GM18861 (cell line): Measurements from ENCODE around the gene TDG.

Experiments used
- ATAC-seq: cut with Tn5 transposase; IDR thresholded peaks from one replicate; pipeline ENCODE4 v1.9.1; 2021; ENCODE audit not compliant: unreplicated experiment

Gene TDG

DNA sequence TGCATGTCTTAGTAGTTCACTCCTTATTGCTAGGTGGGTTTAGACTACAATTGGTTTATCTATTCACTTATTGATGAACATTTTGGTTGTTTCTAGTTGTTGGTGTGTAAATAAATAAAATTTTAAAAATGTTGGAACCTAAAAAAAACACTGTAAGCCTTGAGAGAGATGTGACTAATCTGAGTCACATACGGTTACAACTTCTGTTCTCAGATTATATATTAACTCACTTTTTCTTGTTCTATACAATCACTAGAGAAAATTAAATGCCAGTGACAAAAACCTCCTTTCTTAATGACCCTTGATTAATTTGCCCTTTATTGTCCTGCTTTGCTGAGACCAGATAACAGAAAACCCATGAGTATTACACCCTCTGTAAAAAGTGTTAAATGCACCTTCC is 7.1 kb upstream of the TDG start:
- no peak for ATAC-seq

DNA sequence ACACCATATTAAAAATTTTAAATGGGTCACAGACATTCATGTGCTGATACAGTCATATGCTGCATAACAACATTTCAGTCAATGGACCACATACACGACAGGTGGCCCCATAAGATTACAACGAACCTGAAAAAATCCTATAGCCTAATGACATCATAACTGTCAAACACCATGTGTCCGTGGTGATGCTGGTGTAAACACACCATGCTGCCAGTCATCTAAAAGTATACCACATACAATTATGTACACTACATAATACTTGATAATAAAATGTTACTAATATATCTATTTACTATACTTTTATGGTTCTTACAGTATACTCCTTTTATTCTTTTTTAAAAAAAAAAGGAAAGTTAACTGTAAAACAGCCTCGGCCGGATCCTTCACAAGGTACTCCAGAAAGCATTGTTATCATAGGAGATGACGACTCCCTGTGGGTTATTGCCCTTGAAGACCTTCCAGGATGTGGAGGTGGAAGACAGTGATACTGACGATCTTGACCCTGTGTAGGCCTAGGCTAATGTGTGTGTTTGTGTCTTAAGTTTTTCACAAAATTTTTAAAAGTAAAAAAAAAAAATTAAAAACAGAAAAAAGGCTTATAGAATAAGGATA is 5.0 kb upstream of the TDG start:
- no peak for ATAC-seq

DNA sequence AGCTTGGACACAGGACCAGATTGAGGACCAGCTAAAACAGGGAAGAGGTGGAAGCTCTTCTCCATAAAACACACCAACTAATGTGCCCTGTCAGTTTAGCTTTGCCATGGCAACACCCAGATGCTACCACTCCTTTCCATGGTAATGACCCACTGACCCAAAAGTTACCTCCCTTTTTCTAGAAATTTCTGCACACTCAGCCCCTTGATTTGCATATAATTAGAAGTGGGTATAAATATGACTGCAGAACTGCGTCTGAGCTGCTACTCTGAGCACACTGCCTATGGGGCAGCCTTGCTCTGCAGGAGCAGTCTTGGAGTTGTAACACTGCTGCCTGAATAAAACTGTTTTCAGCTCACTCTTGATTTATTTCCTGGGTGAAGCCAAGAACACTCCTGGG is 3.2 kb upstream of the TDG start:
- no peak for ATAC-seq

DNA sequence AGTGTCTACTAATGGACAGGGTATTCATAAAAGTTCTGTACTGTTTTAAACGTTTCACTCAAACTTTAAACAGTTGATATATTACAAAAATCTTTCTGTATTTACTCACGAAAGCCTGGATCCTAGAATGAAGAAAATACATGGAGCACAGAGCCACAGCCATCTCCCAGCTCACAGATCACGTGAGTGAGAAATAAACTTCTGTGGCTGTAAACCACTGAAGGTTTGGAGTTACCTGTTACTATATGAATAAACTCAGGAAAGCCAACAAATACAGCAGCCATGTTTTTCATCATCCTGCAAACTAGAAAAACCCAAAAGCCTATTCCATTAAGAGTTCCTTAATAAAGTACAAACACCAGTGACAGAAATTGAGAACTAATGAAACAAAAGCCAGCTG is 867 bp upstream of the TDG start:
- no peak for ATAC-seq

DNA sequence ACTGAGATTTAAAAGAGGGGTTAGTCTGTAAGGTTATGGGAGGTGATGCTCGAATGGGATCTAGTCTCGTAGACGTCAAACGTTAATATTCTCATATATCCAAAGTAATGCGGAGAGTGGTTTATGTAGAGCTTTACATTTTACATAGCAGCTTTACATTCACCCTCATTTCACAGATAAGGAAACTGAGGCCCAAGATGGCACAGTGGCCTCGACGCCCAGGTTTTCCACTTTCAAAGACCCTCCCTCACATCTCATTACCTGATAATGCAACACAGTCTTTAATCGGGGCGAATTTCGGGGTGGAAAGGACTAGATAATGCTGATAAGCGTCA is 450 bp upstream of the TDG start:
- ATAC-seq, result no peak

DNA sequence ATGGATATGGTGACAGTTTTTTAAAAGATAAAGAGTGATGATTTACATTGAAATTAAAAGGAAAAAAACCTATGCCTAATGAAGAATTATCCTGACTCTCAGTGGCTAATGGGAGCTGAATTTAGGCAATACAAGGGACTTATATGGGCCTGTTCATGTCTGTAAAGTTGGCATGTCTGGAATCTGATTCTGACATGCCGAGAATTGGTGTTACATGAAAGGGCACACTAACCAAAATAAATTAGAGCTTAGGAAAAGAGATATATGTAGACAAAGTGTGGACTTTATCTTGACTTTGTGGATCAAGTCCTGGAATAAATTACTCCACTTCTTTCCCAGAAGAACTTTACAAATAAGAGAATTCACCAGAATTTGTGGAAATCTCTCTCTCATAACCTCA is 1.1 kb downstream of the TDG start:
- ATAC-seq, result no peak

DNA sequence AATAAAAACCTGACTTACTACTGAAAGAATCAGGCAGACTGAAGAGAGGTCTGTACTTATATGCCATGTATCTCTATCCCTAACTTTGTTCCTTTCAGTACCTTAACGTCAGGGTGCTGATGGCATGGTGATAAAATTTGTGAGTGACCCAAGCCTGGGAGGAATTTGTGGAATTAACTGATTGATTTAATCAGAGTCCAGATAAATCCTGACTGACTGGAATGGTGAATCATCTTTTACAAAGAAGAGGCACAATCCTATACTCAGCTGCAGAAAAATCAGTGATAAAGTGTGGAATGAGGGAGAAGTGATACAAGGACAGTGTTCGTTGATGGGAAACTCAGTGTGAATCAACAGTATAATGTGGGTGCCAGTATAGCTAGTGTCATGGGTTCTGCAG is 3.7 kb downstream of the TDG start:
- no peak for ATAC-seq

DNA sequence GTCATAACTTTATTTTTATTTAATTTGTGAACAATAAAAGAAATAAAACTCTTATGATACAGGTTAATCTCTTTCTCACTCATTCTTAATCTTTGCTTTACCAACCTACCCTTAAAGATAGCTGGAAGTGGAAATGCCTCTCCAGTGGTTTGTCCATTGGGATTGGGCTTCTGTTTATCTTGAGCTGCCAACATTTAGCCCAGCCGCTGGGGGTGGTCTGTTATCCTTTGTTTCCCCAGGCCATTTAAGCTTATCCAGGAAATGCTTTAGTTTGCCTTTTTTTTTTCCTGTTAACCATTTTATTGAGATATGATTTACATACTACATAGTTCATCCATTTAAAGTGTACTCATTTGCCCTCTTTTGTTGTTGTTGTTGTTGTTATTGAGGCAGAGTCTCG is 8.2 kb downstream of the TDG start:
- no peak for ATAC-seq

DNA sequence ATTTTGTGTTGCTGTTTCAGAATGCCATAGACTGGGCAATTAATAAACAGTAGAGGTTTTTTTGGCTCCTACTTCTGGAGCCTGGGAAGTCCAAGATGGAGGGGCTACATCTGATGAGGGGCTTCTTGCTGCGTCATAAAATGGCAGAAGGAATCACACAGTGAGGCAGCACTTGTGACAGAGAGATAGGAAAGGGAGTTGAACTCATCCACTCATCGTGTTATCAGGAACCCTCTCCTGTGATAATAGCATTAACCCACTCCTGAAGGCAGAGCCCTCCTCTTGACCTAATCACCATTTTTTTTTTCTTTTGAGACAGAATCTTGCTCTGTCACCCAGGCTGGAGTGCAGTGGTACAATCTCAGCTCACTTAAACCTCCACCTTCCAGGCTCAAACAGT is 9.7 kb downstream of the TDG start:
- ATAC-seq, result no peak

DNA sequence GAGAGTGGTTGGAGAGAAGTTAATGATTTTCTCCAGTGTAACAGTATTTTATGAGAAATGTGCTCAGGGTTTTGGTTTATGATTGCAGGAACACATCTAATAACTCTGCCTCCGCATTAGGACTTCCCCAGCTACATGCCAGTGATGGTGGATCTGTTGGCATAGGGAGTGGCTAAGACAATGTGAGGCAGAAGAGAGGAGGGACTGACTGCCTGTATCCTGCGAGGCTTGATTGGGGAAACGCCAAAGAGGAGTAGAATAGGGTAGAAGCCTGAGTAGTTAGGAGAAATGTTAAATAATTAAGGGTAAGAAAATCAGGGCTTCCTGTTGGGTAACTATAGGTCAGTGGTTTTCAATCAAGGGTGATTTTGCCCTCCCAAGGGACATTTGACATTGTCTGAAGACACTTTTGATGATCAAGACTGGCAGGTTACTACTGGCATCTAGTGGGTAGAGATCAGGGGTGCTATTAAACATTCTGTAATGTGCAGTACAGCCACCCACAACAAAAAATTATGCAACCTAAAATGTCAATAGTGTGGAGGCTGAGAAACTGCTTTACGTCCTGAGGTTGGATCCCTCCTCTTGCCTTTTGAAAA is 12.8 kb downstream of the TDG start:
- no peak for ATAC-seq

DNA sequence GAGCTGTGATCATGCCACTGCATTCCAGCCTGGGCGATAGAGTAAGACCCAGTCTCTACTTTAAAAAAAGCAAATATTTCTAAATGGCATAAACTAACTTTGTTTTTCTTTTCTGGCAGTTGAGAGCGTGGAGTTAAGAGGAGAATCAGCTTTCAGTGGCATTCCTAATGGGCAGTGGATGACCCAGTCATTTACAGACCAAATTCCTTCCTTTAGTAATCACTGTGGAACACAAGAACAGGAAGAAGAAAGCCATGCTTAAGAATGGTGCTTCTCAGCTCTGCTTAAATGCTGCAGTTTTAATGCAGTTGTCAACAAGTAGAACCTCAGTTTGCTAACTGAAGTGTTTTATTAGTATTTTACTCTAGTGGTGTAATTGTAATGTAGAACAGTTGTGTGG is 21.2 kb downstream of the TDG start:
- ATAC-seq, result no peak

DNA sequence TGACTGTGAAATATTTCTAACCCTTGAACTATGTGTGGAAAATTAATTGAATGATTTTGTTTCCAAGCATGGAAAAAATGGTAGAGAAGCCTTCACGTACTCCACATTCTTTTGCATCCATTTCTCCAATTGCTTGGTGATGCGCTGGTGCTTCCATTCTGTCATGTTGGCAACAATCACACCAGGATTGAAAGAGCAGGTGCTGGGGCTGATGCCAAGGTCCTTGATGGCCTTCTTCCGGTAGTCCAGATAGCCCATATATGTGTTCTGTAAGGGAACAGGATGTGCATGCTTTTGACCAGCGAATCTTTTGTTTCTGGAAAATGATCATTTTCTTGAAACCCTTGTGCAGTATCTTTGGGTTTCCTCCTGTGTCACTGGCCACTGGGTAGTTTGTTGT is 28.6 kb downstream of the TDG start:
- no peak for ATAC-seq

DNA sequence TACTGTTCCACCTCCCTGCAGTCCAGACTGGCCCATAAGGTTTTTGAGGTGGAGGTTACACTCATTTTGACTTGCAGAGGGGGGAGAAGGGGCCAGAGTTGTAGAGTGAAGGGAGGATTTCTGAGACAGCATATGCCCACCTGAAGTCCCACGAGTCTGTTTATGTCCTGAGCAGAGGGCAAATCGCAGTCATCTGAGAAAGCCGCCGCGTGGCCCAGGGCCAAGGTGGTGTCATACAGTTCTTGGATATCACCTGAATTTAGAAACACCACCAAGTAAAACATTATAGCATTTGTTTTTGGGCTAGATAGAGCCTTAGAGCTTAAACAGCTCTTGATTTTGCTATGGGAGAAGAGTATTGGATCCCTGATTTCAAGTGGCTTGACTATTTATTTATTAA is 30.9 kb downstream of the TDG start:
- no peak for ATAC-seq

DNA sequence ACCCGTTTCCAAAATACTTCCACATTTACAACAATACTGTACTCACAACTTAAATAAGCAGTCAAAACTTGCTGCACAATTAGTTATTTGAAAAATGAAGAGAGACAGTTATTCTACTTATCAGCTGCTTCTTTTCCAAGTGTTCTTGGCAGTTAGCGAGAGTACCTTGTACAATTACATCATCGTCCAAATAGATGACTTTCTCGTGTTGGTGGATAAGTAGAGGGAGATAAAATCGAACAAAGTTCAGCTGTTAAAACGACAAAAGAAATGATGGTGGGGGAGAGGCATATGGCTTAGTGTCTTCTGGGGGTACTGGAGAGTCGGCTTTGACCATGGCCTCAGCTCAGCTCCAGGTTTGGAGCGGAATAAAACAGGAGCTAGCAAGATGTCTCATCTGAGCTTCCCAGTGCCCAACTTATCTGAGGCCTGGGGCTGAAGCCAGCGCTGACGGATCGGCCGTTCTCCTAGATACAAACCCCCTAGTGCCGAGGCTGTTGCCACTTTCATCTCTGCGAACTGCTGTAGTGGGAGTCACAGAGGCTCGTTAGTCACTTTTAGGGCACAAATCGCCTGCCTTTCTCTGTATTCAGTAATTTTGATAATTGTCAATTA is 31.7 kb downstream of the TDG start:
- no peak for ATAC-seq

DNA sequence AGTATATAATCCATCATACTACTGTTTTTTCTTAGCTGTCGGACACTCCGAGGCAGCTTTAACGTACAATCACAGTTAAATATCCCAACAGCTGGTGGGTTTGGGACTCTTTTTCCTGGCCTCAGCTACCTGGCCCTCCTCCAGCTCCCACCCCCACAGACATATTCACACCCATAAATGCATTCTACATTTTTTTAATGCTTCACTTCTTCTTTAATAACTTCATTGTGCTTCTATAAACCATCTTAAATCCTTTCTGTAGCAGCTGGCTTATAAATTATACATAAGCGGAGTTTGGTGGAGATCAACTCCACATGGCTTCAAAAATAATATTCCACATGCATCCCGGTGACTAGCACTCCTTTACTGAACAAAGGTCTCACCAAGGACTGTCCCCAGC is 33.3 kb downstream of the TDG start:
- ATAC-seq, result no peak

DNA sequence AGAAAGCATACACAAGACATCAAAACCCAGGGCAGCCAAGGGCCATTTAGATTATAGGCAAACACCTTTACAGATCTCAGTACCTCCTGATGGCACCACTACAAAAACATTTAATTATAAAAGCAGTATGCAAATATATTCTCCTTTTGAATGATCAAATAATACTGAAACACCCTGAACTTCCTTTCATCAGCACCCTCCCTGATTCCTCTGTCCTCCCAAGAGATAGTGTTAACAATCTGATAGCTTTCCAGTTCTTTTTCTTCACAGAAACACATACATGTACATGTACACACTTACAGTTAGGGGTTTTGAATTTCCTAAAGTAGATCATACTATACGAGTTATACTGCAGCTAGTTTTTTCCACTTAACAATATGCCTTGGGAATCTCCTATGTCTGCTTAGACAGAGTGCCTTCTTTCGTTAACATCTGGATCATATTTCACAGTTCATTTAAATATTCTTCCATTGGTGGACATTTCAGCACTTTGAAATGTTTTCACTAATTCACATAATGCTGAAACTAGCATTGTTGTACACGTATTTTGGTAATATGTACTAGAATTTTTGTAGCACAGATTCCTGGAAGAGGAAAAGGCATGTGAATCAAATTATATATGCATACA is 35.2 kb downstream of the TDG start:
- no peak for ATAC-seq

DNA sequence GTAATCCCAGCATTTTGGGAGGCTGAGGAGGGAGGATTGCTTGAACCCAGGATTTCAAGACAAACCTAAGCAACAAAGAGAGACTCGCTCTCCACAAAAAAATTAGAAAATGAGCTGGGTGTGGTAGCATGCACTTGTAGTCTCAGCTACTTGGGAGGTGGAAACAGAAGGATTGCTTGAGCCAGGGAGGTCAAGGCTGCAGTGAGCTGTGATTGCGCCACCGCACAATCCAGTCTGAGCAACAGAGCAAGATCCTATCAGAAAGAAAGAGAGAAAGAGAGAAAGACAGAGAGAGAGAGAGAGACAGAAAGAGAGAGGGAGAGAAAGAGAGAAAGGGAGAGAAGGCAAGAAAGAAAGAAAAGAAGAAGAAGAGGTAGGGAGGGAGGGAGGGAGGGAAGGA is 37.0 kb downstream of the TDG start:
- no peak for ATAC-seq

DNA sequence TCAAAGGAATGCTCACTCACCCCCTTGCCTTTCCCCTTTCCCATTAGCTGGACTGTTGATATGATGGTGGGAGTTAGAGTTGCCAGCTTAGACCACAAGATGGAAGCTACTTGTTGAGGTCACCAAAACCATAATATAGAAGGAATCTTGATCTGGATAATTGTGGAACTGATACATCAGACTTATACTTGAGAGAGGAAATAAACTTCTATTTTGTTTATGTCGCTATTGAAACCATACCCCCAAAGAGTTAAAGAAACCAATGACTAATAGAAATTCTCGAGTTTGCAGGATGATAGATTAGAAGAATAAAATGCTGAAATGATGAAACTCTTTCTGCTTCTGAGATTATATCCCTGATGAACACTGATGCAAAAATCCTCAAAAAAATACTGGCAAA is 37.9 kb downstream of the TDG start:
- no peak for ATAC-seq

DNA sequence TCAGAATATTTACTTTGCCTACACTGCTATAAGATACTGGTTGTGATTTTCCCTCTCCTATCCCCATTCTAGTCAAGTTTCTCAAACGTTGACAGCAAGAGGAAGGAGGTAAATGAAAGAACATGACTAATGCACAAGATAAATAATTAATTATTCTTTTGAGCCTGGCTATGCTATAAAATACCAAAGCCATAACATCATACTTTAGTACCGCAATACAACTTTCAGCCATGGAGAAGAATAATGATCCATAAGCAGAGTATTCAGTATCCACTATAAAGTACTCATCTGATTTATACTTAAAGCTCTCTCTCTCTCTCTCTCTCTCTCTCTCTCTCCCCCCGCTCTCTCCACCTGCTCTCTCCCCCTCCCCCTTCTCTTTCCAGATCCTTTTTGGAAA is 41.3 kb downstream of the TDG start:
- ATAC-seq, result no peak

DNA sequence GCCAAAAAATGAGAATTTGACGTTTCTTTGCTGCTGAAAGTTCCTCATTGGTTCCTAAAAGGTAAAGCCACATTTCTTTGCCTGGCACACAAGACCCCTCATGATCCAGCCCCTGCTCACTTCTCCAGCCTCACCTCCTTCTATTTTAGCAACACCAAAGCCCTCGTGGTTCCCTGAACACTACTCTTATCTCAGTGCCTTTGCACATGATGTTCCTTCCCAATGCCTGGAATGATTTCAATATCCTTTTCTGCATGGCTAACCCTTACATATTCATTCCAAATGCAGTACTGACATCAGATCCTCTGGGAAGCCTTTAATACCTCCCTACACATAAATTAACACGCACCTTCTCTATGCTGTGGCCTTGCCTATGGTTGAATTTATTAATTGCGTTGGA is 44.4 kb downstream of the TDG start:
- no peak for ATAC-seq

DNA sequence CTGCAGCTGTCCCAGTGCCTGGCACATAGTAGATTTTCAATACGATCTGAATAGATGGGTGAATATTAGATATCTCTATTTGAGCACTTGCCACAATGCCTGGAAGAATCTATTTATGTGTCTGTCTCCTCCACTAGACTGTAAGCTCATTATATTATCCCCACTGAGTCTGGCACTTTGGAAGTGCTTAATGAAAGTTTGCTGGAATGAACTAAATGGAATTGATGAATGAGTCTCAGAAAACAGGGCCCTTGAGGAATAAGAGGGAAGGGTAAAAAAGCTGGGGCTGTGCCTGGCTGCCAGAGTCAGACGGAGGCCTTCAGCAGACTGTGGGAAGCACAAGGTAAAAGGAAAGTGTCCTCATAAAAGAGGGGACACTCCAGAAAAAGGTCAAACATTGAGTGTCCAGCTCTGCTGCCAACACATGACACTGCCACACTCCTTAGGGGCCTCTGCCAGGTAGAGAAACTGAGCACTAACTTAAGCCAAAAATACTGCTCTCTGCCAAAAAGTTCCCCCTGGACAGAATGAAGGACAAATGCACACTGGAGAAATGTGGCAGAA is 45.0 kb downstream of the TDG start:
- ATAC-seq, result no peak

DNA sequence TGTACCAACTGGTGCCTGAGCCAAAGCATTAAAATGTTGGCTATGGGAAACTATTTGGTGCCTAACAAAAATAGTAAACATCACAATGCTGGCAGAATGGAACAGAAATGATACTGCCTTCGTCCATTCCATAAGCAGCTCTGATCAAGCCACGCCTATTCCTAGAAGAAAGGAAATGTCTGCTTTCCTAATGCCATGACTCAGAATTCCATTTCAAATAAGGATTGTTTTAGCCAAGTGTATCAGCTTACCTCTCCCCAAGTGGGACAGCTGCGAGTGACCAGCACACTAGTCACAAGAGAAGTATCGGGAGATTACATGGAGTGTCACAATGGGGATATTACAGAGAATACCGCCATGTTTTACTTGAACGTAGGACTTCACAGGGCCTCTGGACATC is 45.6 kb downstream of the TDG start:
- ATAC-seq, result no peak
